ENCODE results near the gene CTNNAL1.
"Not testable (repeated sequence)": the region's sequence is repeated elsewhere in the genome, so short reads cannot be mapped to it uniquely, and the experiment has no call there.

Gene CTNNAL1

DNA sequence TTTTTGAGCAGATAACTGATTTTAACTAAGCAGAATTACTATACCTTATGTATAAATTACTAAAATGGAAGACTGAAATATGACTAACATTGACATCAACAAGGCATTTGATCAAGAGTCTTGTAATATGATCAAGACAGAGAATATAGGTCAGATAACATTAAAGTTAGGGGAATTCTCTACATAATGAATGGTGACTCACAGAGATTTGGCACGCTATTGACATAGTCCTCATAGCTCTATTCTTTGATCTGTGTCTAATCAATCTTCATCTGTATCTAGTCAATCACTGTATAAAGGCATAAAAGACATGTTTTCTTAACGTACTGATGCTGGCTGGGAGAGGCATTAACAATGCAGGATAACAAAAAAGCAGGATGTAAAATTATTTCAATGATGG is 61.7 kb downstream of the CTNNAL1 start:
- Histone ChIP-seq H3K9me3 (ENCODE audit: control insufficient read depth, insufficient read depth, low read length) (no peaks in the 10 kb centered on the region), H3K9ac (ENCODE audit: low read depth, low read length) (no peak overlapping the region), H3K4me1 (ENCODE audit: insufficient read depth, low read length) (no peaks in the 10 kb centered on the region), H3K36me3 (ENCODE audit: insufficient read depth, low read length) (no peaks in the 10 kb centered on the region)

DNA sequence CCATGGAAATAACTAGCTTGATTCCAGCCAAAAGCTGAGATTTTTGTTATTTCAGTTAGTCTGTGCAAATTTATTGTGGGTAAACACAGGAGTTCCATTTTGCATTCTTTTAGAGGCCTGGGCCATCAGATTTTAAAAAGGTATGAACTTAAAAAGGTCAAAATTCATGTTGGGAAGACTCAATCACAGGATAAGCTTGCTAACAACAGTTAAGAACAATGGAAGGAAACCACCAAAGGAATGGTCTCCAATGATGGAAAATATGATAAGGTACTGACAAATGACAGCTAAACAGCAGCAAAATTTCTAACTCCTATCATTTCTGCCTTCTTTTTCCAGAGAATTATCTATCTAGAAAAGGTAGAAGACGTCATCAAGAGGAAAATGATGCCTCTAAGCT is 63.1 kb downstream of the CTNNAL1 start:
- no peaks in the 10 kb centered on the region for H3K4me1 ChIP-seq (ENCODE audit: insufficient read depth, low read length)
- H3K36me3 ChIP-seq (ENCODE audit: insufficient read depth, low read length): no peaks in the 10 kb centered on the region
- H3K9ac ChIP-seq (ENCODE audit: low read depth, low read length): no peak overlapping the region
- H3K9me3 ChIP-seq (ENCODE audit: control insufficient read depth, insufficient read depth, low read length): no peaks in the 10 kb centered on the region

DNA sequence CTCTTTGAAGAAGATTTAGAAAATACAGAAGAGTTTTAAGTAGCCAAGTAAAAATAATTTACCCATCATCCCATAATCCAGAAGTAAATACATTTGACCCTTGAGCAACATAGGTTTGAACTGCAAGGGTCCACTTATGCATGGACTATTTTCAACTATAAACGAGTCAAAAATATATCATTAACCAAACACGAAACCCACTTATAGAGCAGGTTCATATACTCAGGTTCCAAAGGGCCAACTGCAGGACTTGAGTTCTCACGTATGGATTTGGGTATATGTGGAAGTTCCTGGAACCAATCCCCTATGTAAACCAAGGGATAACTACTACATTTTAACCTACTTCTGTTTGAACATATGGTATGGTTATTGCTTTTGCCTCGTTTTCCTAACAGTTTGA is 73.3 kb downstream of the CTNNAL1 start:
- no peak overlapping the region for H3K9ac ChIP-seq (ENCODE audit: low read depth, low read length)
- no peaks in the 10 kb centered on the region for H3K4me1 ChIP-seq (ENCODE audit: insufficient read depth, low read length)
- H3K9me3 ChIP-seq (ENCODE audit: control insufficient read depth, insufficient read depth, low read length): no peaks in the 10 kb centered on the region
- peaks cover 3% of the 10 kb centered on the region; the same call in 1 of the 2 replicates for H3K36me3 ChIP-seq (ENCODE audit: insufficient read depth, low read length)

DNA sequence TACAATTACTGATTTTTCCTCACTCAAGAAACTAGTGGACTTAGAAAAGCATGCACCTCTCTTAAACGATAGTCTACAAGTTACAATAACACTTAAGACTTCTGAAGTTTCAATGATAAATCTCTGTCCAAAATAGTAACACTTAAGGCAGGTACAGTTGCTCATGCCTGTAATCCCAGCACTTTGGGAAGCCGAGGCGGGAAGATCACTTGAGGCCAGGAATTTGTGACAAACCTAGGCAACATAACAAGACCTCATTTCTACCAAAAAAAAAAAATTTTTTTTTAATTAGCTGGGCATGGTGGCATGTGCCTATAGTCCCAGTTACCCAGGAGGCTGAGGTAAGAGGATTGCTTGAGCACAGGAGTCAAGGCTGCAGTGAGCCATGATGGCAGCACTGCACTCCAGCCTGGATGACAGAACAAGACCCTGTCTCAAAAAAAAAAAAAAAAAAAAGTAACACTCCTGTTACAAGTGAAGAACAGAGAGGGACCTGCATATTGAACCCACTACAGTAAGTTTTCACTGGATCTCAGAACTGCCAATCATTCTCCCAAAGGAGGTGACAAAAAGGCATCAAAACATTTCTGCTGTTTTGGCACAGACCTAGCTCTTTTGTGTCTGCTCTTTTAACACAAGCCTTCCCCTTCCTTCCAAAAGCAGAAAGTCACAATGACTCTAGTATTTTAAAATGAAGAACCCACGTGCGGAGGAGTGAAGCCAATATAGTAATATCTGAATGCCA is 75.6 kb downstream of the CTNNAL1 start:
- no peak overlapping the region for H3K9ac ChIP-seq (ENCODE audit: low read depth, low read length)
- H3K4me1 ChIP-seq (ENCODE audit: insufficient read depth, low read length): 0 out of 2 replicates have a peak, but pooled peaks cover 2% of the 10 kb centered on the region
- no peaks in the 10 kb centered on the region for H3K36me3 ChIP-seq (ENCODE audit: insufficient read depth, low read length)
- H3K9me3 ChIP-seq (ENCODE audit: control insufficient read depth, insufficient read depth, low read length): no peaks in the 10 kb centered on the region

DNA sequence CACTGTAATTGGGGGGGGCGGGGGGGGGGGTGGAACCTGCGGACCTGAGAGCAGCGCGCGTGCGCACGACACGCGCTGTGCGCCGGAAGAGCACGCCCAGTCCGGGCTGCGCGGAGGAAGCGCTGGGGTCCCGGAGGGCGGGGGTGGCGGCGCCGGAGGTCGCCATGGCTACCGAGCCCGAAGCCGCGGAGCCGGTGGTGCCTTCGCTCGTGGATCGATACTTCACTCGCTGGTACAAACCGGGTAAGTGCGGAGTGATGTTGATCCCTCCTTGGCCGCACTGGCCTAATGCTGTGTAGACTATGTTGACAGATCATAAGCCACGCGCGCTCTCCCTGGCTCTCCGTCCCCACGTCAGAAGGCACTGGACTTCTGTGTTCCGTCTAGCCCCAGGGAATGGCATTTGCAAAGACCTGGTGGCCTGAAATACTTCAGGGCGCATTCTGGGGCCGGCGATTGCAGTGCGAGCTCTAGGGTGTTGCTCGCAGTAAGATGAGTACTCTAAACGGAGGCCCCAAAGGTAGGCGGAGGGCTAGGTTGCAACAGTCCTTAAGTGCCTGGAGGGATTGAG is 78.9 kb downstream of the CTNNAL1 start, which contains the start of gene ABITRAM:
Gene ABITRAM (plus strand): TSS at position 78 of the 571 bp plus-strand sequence. CDS start 87 bp downstream, at position 165.
- H3K9me3 ChIP-seq (ENCODE audit: control insufficient read depth, insufficient read depth, low read length): no peaks in the 10 kb centered on the region
- no peaks in the 10 kb centered on the region for H3K36me3 ChIP-seq (ENCODE audit: insufficient read depth, low read length)
- H3K9ac ChIP-seq (ENCODE audit: low read depth, low read length): peak within 1 kb of the TSS; percentile 68
- H3K4me1 ChIP-seq (ENCODE audit: insufficient read depth, low read length): 0 out of 2 replicates have a peak, but pooled peaks cover 4% of the 10 kb centered on the region

DNA sequence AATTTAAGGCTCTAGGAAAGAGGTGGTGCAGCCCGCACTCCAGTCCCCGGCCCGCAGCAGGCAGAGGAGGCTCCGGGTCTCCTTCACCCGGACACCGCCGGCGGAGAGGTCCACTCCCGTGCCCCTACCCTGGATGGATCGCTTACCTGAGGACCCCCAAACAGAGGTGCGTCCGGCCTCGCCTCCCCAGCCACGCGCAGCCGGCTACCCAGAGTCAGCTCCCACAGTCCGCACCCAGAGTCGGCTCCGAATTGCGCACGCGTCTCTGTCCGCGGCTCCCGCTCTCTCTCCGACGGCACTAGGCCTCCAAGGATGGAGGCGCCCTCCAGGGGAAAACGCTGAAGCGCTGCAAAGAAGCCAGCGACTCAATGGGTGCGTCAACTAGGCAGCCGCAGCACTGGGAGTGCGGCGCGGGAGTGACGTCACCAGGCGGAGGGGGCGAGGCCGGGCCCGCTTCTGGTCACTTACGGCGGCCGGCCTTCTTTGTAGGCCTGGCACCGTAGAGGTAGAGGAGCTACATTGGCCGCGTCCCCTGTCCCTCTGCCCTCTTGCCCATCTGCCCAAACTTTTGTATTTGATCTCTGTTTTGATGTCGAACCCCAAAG is 79.5 kb downstream of the CTNNAL1 start, which contains the start of gene ELP1:
Gene ELP1 (minus strand): TSS at position 407 of the 605 bp plus-strand sequence. CDS start 2,978 bp downstream, outside the sequence.
- 0 out of 2 replicates have a peak, but pooled peaks cover 4% of the 10 kb centered on the region for H3K4me1 ChIP-seq (ENCODE audit: insufficient read depth, low read length)
- H3K9me3 ChIP-seq (ENCODE audit: control insufficient read depth, insufficient read depth, low read length): no peaks in the 10 kb centered on the region
- no peaks in the 10 kb centered on the region for H3K36me3 ChIP-seq (ENCODE audit: insufficient read depth, low read length)
- H3K9ac ChIP-seq (ENCODE audit: low read depth, low read length): peak within 1 kb of the TSS; percentile 68

DNA sequence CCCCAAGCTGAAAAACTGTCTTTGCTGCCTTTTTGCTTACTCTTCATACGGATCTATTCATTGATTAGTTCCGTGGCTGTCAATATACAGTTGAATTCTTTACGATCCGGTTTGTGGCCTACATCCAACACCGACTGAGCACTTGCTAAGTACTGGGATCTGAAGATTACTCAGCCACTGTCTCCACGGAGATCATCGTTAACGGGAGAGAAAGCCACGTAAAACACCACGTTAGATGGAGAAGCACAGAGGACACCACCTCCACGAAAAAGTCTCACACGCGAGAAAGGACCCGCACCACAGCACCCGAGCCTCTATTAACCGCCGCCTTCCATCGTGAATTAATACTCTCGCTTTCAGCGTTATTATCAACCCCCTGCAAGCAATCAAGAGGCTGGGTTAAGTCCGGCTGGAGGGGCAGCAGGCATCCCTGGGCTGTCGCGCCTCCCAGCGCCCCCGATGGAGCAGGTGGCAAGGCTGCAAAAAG is 80.0 kb downstream of the CTNNAL1 start:
- Histone ChIP-seq H3K9ac (ENCODE audit: low read depth, low read length) (peak overlapping the region; percentile 68), H3K36me3 (ENCODE audit: insufficient read depth, low read length) (peaks cover 4% of the 10 kb centered on the region; the same call in 1 of the 2 replicates), H3K4me1 (ENCODE audit: insufficient read depth, low read length) (0 out of 2 replicates have a peak, but pooled peaks cover 4% of the 10 kb centered on the region), H3K9me3 (ENCODE audit: control insufficient read depth, insufficient read depth, low read length) (no peaks in the 10 kb centered on the region)

DNA sequence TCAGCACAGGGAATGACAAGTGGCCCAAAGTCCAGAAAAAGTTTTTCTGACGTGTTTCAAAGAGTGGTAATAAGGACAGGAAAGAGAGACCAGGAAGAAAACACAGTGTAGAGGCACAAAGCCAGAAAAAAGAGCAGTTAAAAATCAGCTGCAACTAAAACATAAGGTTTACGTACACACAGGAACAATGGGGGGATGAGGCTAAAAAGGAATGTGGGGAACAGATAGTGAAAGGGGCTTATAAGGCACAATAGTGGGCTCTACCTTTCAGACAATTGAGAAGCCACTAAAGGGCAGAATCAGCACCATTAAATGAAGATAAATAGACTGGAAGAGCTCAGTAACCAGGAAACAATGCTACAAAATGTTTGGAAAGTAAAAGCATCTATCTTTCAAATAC is 84.9 kb downstream of the CTNNAL1 start:
- H3K36me3 ChIP-seq (ENCODE audit: insufficient read depth, low read length): peaks cover 20% of the 10 kb centered on the region

DNA sequence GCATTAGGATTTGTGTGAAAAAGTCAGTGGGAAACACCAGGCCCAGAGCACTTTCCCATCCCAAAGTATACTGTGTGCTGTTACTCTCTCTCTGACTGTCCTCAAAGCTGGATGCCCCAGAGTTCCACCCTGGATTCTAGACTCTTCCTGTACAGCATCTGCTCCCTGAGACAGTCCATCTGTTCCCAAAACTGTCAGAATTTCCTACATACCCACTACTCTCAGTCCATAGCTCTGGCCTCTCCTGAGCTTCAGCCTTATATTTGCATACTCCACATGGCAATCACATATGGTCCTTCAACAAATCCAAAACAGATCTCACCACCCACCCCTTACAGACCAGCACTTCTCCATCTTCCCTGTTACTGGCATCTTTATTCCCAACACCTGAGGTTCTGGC is 88.8 kb downstream of the CTNNAL1 start:
- Histone ChIP-seq H3K4me1 (ENCODE audit: insufficient read depth, low read length) (no peaks in the 10 kb centered on the region), H3K36me3 (ENCODE audit: insufficient read depth, low read length) (peaks cover 31% of the 10 kb centered on the region), H3K9me3 (ENCODE audit: control insufficient read depth, insufficient read depth, low read length) (no peaks in the 10 kb centered on the region), H3K9ac (ENCODE audit: low read depth, low read length) (no peak overlapping the region)

More for the DNA sequence above, 84.9 kb downstream of the CTNNAL1 start:
- Histone ChIP-seq H3K4me1 (ENCODE audit: insufficient read depth, low read length) (0 out of 2 replicates have a peak, but pooled peaks cover 4% of the 10 kb centered on the region), H3K9me3 (ENCODE audit: control insufficient read depth, insufficient read depth, low read length) (no peaks in the 10 kb centered on the region), H3K9ac (ENCODE audit: low read depth, low read length) (no peak overlapping the region)

DNA sequence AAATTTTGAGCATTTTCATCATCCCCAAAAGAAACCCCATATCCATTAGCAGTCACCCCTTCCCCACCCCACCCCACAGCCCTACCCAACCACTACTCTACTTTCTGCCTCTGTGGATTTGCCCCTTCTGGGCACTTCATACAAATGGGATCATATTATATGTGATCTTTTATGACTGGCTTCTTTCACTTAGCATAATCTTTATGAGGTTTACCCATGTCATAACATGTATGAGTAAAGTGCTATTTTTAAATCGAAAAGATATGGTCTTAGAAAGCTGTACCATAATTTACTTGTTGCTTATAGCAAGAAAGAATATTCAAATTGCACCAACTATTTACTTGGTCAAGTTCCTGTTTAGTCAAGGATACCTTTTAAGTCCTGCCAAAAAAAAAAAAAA is 92.1 kb downstream of the CTNNAL1 start:
- H3K9ac ChIP-seq (ENCODE audit: low read depth, low read length): no peak overlapping the region
- peaks cover 28% of the 10 kb centered on the region for H3K36me3 ChIP-seq (ENCODE audit: insufficient read depth, low read length)
- no peaks in the 10 kb centered on the region for H3K4me1 ChIP-seq (ENCODE audit: insufficient read depth, low read length)
- no peaks in the 10 kb centered on the region for H3K9me3 ChIP-seq (ENCODE audit: control insufficient read depth, insufficient read depth, low read length)

DNA sequence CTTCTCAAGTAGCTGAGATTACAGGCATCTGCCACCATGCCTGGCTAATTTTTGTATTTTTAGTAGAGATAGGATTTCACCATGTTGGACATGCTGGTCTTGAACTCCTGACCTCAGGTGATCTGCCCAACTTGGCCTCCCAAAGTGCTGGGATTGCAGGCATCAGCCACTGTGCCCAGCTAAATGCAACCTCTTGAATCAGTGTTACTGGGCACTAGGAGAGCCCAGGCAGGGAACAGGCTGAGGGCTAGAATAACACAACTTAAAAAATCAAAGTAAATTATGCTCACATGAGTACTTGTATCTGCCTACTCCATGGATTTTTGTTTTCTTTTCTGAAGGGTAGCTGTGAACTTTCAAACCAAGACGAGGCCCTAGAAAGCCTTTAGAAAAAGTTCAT is 92.9 kb downstream of the CTNNAL1 start:
- not testable (repeated sequence) for H3K9me3 ChIP-seq (ENCODE audit: control insufficient read depth, insufficient read depth, low read length); H3K9ac ChIP-seq (ENCODE audit: low read depth, low read length); H3K4me1 ChIP-seq (ENCODE audit: insufficient read depth, low read length)
- peaks cover 30% of the 10 kb centered on the region for H3K36me3 ChIP-seq (ENCODE audit: insufficient read depth, low read length)

DNA sequence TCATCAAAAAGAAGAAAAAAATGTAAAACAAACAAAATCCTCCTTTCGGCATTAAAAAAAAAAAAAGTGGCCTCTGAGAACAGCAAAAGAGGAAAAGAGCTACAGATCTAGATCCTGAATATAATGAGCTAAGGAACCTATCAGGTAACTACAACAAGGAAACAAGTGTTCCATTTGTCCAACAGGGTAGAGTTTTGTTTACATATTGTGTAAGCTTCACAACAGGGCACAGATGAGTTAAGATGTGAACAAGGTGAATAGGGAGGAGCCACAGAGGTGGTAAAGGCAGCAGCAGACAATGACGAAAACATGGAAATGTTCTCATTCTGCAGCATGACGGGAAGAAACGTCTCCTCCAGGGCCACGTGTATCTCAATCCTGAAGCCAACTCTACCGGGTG is 93.8 kb downstream of the CTNNAL1 start:
- no peaks in the 10 kb centered on the region for H3K4me1 ChIP-seq (ENCODE audit: insufficient read depth, low read length)
- peaks cover 32% of the 10 kb centered on the region for H3K36me3 ChIP-seq (ENCODE audit: insufficient read depth, low read length)
- no peak overlapping the region for H3K9ac ChIP-seq (ENCODE audit: low read depth, low read length)
- no peaks in the 10 kb centered on the region for H3K9me3 ChIP-seq (ENCODE audit: control insufficient read depth, insufficient read depth, low read length)

DNA sequence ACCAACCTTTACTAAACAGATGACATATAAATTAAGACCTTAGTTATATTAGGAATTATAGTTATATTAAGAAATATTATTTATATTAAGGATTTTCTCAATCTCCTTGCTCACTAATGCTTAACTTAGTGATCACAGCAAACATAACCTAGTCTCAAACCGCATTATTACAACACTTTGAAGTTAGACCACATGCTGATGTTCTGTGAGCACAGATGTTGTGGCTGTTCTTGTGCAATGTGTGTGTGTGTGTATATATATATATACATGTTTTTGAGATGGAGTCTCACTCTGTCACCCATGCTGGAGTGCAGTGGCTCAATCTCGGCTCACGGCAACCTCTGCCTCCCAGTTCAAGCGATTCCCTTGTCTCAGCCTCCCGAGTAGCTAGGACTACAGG is 99.9 kb downstream of the CTNNAL1 start:
- no peaks in the 10 kb centered on the region for H3K4me1 ChIP-seq (ENCODE audit: insufficient read depth, low read length)
- H3K9ac ChIP-seq (ENCODE audit: low read depth, low read length): no peak overlapping the region
- H3K36me3 ChIP-seq (ENCODE audit: insufficient read depth, low read length): peaks cover 21% of the 10 kb centered on the region
- H3K9me3 ChIP-seq (ENCODE audit: control insufficient read depth, insufficient read depth, low read length): no peaks in the 10 kb centered on the region

DNA sequence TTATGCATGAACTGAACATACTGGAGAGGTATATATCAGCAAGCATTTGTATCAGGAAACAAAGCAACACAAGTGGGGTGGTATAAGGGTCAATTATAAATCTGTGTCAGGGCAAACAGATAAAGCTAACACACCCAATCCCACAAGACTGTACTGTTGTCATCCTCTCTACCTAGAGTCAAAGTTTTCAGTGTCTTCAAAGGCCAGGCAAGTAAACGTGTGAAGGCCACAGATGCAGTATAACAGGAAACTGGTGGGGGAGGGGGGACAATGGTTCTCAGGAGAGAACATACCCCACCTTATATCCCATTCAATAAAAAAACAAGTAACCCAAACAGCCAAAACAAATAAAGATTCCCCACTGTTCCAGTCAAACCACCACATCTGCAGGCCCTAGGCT is 101.5 kb downstream of the CTNNAL1 start:
- no peak overlapping the region for H3K9ac ChIP-seq (ENCODE audit: low read depth, low read length)
- H3K4me1 ChIP-seq (ENCODE audit: insufficient read depth, low read length): no peaks in the 10 kb centered on the region
- no peaks in the 10 kb centered on the region for H3K9me3 ChIP-seq (ENCODE audit: control insufficient read depth, insufficient read depth, low read length)
- H3K36me3 ChIP-seq (ENCODE audit: insufficient read depth, low read length): peaks cover 21% of the 10 kb centered on the region

Data from ES-I3 (cell line).